Measurements from ENCODE around the gene CXCL8.

The CXCL8 gene

DNA sequence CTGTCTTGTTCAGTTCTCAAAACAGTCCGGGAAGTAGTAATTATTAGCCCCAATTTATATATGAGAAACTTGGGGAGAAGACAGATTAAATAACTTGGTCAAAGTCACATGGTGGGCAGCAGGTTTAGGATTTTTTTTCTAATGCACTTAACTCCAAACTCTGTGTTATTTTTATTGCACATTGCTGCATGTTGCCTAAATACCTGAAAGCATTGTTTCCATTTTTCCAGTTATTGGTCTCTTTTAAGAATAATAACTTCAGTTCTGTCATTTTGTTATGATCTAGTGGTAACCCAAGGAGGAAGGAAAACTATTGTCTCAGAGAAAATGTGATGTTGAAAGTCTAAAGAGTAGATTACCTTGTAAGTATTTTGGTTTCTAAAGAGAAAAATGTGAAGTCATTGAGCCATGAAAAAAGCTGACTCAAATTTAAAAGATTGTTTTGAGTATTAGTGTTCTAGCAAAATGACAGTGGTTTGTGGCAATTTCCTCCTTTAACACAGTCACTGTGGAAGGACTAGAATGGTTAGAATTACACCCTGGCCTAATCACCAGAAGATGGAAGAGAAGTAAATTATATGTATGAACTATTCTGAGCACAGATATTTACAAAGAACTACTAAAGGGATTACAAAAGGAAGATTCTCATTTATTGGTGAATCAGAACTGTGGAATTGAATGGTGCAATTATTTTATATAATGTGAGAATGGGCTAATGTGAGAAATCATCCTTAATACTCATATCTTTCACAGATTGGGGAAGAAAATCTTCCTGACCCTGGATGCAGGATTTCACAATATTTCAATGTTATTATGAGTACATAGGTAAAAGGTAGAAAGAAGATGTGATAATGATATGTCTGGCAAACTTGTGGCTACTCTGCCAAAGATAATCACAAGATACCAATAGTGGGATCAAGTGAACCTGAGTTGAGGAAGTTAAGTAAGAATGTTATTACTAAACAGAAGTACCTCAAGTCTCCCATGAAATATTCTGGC is 21.7 kb upstream of the CXCL8 start:
- no peak for DNase-seq (ENCODE audit: low spot score)

DNA sequence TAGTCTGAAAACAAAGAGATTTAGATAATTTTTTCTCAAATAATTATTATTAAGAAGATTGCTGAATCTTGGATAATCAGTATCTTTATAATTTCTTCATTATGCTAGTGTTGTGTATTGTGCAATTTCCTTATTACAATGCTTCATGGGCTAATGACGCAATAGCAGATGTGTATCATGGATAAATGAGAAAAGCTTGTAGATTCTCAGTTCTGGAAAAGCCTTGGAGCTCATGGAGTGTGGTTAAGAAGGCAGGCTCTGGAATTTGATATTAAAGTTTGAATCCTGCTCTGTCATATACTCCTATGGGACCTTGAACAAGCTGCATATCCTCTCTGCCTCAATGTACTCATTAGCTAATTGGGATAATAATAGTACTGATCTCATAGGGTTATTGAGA is 18.9 kb upstream of the CXCL8 start:
- DNase-seq (ENCODE audit: low spot score), result no peak

DNA sequence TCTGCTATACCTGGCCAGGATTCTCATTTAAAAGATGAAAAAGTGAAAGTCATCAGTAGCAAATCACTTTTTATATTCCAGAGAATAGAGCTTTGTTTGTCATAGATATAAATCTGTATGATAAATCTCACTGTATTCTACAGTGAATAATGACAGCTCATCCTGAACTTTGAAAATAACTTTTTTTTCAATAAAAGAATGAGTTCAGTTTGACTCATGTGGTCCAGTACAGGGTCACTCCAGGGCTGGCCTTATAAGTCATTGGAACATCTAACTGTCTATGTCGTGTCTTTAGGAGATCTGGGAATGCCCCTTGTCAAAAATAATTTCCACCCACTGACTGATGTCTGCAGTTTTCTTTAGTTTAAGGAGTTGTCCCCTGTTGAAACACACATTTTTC is 18.5 kb upstream of the CXCL8 start:
- DNase-seq (ENCODE audit: low spot score), result no peak

DNA sequence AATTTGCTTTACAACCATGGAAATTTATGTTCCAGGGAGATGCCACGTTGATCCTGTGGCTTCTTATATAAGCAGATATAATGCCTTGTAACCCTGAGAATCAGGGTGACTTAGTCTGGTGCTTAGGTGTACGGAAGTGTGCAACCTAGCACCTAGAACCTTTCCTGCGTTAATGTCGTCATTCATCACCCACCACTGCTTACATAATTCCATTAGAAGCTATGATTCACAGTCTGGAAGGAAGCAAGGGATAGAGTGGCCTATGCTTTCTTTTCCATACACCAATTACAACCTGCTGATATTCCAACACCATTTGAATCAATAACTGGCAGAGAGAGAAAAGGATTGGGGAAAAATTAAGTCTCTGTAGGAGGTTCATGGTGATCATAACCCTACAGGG is 17.3 kb upstream of the CXCL8 start:
- no peak for DNase-seq (ENCODE audit: low spot score)

DNA sequence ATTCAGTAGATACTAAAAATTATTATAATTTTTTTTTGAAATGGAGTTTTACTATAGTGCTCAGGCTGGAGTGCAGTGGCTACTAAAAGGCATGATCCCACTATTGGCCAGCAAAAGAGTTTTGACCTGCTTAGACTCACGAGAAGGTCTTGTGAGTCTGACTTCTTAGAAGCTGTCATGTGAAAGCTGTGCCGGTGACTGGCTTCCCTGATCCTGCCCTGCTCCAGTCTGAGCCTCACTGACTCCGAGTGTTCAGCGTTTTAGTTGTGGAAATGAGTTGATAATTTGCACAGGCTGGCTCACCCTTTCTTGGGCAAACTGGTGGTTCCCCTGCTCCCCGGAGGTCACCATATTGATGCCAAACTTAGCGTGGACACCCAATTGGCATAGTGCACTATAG is 16.4 kb upstream of the CXCL8 start:
- DNase-seq (ENCODE audit: low spot score), result no peak

DNA sequence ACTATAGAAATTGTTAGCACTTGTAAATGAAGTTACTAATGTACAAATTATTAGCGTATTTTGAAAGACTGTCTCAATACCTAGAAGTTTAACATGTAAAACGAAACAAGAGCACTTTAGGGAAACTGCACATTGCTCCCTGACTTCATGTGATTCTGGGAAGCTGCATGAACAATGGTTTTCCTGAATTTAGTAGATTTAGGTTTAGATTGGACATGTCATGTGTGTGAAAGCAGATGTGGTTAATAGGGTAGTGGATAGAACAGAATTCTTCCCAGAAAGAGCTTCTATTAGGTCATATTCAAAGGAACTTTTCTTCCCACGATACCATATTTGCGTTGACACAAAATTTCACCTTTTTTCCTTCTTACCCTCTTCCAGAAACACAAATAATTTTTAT is 14.9 kb upstream of the CXCL8 start:
- no peak for DNase-seq (ENCODE audit: low spot score)

GRCh38 chr4:73725985-73726384 is 14.4 kb upstream of the CXCL8 start:
- peak; percentile 81 for DNase-seq (ENCODE audit: low spot score)

DNA sequence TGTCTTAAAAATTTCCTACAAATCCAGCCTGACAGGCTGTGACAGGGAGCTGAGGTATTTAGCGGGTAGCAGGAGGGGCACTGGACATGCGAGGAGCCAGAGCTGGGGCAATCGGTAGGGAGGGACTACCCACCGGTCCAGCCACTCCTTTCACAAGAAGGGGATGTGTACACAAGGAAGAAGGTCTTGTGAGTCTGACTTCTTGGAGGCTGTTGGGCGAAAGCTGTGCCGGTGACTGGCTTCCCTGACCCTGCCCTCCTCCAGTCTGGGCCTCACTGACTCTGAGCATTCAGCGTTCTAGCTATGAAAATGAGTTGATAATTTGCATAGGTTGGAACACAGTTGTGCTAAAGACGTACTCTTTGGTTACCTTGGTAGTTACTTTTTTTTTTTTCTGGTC is 12.7 kb upstream of the CXCL8 start:
- no peak for DNase-seq (ENCODE audit: low spot score)

DNA sequence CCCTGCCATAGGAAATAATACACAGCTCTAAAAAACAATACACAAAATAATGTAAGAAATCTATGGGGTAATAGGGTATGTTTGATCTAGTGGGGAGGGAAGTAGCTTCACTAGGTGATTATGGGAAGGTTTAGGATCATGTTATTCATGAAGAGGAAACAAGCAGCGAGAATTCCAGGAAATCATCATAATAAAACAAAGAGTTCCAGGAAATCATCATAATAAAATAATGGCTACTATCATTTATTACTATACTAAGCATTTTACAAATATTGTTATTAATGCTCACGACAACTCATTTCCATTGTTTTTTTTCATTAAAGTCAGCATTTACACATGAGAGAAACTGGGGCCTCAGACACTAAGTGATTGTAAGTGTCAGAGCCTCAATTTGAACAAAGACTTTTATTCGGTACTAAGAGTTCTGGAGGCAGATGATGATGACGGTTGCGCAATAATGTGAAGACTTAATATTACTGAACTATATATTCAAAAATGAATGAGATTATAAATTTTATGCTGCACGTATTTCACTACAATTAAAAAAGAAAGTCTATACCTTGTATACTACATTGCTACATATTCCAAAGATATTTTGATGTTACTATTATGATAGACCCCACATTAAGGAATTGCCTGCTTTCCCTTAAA is 12.2 kb upstream of the CXCL8 start:
- DNase-seq (ENCODE audit: low spot score), result no peak

- peak; percentile 69 for DNase-seq (ENCODE audit: low spot score)
Observed at GRCh38 chr4:73729534-73730165, 10.7 kb upstream of the CXCL8 start.

- DNase-seq (ENCODE audit: low spot score), result no peak
Observed at GRCh38 chr4:73730292-73730691, 10.1 kb upstream of the CXCL8 start.

DNA sequence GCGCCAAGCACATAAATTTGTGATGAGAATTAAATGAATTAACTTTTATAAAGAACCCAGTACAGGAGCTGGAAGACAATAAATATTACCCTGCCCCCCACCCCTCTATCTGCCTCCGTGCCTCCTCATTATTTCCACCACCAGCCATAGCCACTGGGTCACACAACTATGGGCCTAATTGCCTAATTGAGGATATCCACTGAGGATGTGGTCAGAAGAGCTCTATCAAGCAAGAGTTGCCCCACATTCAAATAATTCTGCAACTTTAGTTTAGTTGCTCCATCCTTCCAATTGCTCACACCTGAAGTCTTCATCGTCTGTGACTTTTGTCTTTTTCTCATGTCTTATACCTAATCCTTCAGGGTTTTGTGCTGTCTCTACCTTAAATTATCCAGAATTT is 9.5 kb upstream of the CXCL8 start:
- DNase-seq (ENCODE audit: low spot score), result no peak

DNA sequence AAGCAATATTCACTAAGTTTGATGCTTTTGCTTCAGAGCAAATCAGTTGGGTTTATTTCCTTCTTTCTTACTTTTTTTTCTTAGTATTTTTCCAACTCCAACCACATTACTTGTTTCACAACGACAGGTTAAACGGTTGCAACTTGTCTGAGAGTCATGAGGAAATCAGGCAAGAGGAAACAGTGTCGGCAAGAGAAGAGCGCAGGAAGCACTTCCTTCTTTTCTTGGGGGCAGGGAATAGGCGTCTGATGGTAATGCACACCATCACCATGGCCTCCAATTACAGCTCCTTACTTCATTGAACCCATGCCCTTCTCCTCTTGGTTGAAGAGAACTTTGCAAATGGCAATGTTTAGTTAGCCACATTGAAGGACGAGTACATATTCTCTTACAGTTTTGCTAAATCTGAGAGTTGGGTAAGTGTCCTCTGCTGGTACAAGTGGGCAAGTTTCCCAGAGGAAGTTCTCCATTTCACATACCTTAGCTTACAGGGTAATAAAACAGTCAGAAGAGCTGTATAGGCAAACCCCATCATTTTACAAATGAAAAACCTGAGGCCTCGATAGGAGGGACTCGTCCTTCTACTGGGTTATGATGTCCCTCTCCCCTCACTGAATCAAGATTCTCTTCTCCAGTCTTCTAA is 8.3 kb upstream of the CXCL8 start:
- DNase-seq (ENCODE audit: low spot score), result no peak

DNA sequence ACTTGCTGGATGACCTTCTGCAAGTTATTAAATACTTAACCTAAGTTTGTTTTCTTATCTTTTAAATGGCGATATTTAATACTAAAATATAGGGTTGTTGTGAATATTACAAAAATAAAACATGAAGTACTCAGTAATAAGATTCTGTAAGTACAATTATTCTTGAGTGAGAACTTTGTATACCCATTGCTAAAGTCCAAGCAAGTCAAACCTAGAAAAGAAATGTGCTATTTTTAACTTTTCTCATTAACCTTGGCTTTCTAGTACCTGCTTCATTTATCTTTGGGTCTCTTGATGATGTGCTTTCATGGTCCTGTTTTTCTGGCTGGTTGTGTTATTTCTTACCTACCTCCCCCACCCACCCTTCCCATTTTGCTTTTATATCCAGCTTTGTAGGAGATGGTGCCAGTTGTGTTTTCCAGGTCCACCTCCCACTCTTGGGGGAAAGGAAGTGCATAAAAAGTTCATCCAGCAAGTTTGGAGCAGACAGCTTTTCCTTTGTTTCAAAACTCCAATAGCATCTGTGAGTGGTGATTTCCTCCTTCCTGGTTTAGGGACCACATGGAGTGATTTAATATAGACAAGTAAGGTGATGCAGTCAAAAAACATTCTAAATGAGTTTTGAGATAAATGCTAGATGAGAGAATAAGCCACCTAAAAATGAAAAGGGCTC is 7.5 kb upstream of the CXCL8 start:
- DNase-seq (ENCODE audit: low spot score), result no peak

DNA sequence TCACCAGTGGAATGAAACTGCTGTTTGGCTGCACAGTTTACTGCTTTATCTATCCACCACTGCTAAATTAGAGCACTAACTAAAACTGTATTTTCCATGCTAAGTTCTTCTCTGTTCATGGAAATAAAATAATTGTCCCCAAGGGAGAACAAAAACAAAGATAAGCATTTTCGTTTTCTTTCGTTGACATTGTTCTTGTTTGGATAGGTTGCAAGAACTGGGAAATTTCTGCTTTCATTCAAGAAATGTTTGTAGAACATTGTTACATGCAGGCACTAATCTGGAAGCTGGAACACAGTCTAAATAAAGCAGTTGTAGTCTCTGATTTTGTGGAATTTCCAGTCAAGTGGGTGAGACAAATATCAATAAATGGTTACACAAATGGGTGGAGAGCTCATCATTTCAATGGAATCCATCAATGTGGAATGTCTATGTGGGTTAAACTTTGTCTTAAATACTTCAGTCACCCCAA is 5.8 kb upstream of the CXCL8 start:
- DNase-seq (ENCODE audit: low spot score), result no peak

DNA sequence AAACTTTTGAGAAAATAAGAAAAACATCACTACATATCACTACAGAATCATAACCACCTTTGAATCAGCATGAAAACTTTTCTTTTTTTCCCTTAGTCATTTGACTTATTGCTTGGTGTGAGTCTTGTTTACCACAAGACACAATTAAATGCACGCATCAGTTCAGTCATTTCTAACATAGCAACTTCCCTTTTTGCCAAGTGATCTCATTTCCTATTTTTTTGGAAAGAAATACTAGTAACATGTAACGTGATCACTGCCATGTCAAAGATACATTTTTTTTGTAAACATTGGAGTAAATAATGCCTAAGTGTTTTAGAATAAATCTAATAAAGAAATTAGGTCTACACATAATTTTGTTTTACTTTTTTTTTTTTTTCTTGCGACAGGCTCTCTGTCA is 5.1 kb upstream of the CXCL8 start:
- no peak for DNase-seq (ENCODE audit: low spot score)

DNA sequence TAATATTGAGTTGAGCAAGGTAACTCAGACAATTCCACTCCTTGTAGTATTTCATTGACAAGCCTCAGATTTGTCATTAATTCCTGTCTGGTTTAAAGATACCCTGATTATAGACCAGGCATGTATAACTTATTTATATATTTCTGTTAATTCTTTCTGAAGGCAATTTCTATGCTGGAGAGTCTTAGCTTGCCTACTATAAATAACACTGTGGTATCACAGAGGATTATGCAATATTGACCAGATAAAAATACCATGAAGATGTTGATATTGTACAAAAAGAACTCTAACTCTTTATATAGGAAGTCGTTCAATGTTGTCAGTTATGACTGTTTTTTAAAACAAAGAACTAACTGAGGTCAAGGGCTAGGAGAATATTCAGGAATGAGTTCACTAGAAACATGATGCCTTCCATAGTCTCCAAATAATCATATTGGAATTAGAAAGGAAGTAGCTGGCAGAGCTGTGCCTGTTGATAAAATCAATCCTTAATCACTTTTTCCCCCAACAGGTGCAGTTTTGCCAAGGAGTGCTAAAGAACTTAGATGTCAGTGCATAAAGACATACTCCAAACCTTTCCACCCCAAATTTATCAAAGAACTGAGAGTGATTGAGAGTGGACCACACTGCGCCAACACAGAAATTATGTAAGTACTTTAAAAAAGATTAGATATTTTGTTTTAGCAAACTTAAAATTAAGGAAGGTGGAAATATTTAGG is 821 bp downstream of the CXCL8 start:
- no peak for DNase-seq (ENCODE audit: low spot score)

GRCh38 chr4:73741750-73742489 is 1.6 kb downstream of the CXCL8 start:
- no peak for DNase-seq (ENCODE audit: low spot score)

DNA sequence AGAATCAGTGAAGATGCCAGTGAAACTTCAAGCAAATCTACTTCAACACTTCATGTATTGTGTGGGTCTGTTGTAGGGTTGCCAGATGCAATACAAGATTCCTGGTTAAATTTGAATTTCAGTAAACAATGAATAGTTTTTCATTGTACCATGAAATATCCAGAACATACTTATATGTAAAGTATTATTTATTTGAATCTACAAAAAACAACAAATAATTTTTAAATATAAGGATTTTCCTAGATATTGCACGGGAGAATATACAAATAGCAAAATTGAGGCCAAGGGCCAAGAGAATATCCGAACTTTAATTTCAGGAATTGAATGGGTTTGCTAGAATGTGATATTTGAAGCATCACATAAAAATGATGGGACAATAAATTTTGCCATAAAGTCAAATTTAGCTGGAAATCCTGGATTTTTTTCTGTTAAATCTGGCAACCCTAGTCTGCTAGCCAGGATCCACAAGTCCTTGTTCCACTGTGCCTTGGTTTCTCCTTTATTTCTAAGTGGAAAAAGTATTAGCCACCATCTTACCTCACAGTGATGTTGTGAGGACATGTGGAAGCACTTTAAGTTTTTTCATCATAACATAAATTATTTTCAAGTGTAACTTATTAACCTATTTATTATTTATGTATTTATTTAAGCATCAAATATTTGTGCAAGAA is 2.3 kb downstream of the CXCL8 start:
- DNase-seq (ENCODE audit: low spot score), result no peak

GRCh38 chr4:73743281-73743680 is 2.9 kb downstream of the CXCL8 start:
- no peak for DNase-seq (ENCODE audit: low spot score)
